GM19023 (cell line): ENCODE results near the gene ITCH.
"Not testable (repeated sequence)": the region's sequence is repeated elsewhere in the genome, so short reads cannot be mapped to it uniquely, and the experiment has no call there.

Experiments used
- ATAC-seq: cut with Tn5 transposase; IDR thresholded peaks from one replicate; pipeline ENCODE4 v1.9.1; 2021; ENCODE audit warnings: mild to moderate bottlenecking, moderate library complexity; ENCODE audit not compliant: unreplicated experiment

The ITCH gene

DNA sequence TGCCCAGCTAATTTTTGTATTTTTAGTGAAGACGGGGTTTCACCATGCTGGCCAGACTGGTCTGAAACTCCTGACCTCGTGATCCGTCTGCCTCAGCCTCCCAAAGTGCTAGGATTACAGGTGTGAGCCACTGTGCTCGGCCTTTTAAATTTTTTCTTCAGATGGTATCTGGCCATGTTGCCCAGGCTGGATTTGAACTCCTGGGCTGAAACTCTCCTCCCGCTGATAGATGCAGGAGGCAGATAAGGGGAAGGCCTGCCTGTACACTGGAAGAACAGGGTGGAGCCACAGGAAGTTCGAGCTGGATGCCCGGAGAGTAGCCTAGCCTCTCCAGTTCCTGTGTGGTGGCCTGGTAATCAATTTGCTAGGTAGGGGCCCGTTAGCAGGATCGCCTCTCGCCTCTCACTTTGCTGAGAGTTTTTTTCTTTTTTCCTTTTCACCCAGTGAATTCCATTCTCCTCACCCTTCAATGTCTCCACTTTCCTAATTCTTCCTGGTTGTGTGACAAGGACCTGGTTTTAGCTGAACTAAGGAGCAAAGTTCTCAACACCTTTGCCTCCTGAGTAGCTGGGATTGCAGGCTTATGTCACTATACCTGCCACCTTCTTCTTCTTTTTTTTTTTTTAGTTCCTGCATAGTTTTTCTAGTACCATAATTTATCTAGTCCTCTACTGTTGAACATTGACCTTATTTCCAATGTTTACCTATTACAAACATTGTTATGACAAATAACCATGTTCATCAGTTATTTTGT is 19.4 kb upstream of the ITCH start:
- no peak for ATAC-seq

DNA sequence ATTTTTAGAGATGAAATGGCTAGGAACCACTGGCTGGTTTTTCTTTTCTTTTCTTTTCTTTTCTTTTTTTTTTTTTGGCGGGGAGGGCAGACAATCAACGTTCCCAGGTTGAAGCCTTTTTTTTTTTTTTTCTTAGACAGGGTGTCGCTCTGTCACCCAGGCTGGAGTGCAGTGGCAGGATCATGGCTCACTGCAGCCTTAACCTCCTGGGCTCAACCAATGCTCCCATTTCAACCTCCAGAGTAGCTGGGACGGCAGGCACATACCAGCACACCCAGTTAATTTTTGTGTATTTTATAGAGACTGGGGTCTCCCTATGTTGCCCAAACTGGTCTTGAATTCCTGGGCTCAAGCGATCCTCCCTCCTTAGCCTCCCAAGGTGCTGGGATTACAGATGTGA is 18.8 kb upstream of the ITCH start:
- no peak for ATAC-seq

DNA sequence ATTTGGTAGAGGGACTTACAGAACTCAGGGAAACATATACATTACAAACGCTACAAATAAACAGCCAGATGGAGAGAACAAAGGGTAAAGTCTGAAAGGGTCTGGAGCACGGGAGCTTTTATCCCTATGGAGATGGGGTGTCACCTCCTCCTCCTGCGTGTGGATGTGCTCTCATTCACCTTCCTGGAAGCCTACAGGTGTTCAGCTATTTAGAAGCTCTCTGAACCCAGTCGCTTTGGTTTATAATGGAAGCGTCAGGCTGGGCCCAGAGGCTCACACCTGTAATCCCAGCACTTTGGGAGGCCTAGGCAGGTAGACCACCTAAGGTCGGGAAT is 17.7 kb upstream of the ITCH start:
- ATAC-seq, result no peak

DNA sequence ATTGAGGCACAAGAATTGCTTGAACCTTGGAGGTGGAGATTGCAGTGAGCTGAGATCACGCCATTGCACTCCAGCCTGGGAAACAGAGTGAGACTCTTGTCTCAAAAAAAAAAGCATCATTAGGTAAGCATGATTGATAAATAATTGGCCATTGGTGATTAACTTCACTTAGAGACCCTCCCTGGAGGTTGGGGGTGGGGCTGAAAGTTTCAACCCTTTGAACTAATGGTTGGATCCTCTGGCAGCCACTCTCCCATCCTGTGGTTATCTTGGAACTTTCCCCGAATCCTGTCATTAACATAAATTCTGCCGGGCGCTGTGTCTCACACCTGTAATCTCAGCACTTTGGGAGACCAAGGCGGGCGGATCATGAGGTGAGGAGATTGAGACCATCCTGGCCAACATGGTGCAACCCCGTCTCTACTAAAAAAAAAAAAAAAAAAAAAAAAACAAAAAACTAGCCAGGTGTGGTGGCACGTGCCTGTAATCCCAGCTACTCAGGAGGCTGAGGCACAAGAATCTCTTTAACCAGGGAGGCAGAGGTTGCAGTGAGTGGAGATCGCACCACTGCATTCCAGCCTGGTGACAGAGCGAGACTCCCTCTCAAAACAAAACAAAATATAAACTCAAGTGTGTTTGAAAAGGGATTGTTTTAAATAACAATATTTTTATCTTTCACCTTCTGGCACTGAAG is 17.1 kb upstream of the ITCH start:
- ATAC-seq, result not testable (repeated sequence)

DNA sequence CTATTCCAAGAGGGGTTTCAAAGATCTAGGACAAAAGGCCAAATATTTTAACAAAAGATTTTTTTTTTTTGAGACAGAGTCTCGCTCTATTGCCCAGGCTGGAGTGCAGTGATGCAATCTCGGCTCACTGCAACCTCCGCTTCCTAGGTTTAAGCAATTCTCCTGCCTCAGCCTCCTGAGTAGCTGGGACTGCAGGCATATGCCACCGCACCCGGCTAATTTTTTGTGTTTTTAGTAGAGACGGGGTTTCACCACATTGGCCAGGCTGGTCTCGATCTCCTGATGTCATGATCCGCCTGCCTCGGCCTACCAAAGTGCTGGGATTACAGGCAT is 16.6 kb upstream of the ITCH start:
- ATAC-seq, result not testable (repeated sequence)

DNA sequence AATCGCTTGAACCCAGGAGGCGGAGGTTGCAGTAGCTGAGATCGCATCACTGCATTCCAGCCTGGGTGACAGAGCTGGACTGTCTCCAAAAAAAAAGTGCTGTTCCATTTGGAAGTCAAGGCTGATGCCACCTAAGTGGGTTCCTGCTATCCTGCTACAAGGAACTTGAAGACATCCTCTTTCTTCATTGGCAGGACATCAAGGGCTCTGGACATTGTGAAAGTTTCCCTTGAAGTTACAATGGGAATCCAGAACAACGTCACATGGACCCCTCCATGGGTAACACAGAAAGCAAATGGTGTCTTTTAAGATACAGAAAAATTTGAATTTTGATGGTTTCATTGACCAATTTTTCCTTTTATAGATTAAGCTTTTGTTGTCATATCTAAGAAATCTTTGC is 15.5 kb upstream of the ITCH start:
- ATAC-seq, result no peak

DNA sequence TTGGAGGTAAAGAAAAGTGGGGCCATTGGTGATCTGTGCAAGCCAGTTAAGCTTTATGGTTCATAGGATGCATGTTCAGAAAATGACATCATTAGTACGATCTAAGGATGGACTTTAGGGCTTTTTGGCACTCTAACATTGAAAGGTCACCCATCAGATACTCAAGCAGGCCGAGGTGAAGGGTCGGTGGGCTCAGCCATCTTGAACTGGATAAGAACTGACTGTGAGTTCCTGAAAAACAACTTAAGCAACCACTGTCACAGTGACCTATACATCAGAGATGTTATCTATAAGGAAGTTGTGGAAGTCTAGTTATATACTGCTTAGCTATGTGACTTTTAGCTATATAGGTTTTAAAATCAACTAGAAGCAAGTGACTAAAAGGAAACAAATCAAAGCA is 13.0 kb upstream of the ITCH start:
- ATAC-seq, result no peak

DNA sequence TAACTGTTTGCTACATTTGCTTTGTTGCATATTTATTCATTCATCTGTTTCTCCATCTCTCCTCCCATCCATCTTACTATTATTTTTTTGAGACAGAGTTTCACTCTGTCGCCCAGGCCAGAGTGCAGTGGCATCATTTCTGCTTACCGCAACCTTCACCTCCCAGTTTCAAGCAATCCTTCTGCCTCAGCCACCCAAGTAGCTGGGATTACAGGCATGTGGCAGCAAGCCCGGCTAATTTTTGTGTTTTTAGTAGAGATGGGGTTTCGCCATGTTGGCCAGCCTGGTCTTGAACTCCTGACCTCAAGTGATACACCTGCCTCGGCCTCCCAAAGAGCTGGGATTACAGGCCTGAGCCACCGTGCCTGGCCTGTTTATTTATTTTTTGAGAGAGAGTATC is 9.6 kb upstream of the ITCH start:
- ATAC-seq, result not testable (repeated sequence)

DNA sequence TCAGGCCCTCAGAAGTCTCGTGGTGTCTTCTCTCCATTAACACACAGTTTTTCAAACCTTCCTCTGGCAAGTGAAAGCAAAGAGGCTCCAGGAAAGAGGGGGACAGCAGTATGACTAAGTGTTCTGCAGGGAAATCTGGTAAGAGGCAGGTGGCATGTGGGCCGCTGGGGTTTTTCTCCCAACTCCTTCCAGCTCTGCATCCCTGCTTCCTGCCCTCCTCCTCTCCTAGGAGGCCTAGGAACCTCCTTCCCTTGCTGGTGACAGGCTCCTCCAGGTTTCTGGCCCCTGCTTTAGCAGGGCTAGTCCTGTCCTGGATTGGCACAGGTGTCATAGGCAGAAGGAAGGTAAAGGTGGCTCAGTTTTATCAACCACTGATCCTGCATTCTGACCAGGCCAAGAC is 7.6 kb upstream of the ITCH start:
- no peak for ATAC-seq

DNA sequence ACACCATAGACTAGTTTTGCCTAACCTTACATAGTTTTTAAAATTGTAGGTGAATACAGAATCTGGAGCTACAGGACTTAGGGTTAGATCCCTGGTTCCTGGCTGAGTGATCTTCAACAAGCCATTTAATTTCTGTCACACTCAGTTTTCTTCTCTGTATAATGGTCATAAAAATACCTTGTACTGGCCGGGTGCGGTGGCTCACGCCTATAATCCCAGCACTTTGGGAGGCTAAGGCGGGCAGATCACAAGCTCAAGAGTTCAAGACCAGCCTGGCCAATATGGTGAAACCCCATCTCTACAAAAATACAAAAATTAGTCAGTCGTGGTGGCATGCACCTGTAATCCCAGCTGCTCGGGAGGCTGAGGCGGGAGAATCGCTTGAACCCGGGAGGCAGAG is 3.3 kb upstream of the ITCH start:
- ATAC-seq, result not testable (repeated sequence)

DNA sequence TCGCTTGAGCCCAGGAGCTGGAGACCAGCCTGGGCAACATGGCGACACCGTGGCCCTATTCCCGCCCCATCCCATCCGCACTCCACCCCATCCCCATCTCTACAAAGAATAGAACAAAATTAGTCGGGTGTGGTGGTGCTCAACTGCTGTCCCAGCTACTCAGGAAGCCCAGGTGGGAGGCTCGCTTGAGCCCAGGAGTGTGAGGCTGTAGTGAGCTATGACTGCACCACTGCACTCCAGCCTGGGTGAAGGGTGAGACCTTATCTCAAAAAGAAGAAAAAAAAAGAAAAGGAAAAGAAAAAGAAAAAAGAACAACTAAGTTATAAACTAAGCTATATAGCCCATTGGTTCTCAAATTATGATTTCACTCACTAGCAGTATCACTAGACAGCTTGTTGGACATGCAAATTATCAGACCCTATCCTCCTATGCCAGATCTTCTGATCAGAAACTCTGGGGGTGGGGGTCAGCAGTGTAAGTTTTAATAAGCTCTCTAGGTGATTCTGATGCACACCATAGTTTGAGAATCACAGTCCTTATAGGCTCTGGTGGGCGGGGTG is 491 bp upstream of the ITCH start:
- ATAC-seq, result peak; percentile 12

DNA sequence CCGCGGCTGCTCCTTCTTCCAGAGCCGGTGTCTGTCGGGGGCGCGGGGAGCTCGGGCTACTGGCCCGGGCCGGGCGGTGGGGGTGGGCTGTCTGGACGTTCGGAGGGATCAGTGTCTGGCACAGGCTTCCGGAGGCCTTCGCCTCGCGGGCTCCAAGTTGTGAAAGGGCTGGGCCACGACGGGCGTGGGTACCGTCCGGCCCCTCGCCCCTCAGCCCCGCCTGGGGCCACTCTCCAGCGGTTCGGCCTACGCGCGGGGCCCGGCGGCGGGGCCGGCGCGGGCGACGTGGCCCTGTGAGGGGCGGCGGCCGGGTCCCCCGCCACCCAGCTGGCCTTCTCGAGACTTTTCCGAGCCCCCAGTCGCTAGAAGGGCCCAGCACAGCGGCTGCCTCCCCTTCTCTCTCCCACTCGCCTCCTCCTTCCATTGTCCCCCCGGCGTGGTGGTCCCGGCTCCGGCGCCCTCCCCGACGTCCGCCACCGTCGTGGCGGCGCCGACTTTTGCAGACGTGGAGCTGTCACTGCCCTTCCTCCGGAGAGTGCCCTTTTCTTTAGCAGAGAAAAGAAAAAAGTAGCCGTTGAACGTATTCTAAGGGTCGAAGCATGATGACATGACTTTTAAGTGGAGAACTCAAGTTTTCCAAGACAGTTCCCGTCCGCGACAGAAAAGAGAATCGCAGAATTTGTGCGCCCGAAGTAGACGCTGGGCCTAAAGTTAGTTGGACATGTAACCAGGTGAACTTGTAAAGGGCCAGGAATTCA is 571 bp downstream of the ITCH start:
- ATAC-seq, result peak; percentile 46

DNA sequence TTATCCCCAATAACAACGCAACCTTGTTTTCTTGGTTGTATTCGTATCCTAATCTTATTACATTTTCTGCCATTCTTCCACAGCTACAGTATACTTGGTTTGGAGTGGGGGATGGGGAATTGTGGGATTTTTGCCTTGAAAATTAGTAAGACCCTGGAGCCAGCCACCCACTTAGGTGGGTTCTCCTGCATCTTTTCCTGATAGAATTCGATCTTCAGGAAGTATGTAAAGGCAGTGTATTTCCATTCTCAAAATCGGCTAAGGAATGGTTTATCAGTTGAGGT is 1.1 kb downstream of the ITCH start:
- ATAC-seq, result no peak

DNA sequence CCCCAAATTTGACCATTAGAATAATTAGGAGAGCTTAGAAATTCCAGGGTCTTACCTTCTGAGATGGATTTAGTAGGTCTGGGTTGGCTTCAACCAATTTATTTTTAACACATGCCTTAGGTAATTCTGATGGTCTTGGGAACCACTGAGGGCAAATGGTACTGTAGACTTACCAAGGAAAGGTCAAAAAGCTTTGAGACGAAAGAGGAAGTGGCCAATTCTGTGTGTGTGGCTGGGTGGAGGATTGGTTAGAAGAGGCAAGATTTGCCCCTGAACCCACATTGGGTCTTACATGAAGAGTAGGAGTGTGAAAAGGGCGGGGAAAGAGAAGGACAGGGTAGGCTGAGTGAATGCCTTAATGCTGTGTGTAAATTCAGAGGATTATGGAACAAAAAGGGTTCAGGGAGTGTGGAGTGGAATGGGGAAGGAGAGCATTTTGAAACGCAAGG is 2.7 kb downstream of the ITCH start:
- peak; percentile 29 for ATAC-seq

DNA sequence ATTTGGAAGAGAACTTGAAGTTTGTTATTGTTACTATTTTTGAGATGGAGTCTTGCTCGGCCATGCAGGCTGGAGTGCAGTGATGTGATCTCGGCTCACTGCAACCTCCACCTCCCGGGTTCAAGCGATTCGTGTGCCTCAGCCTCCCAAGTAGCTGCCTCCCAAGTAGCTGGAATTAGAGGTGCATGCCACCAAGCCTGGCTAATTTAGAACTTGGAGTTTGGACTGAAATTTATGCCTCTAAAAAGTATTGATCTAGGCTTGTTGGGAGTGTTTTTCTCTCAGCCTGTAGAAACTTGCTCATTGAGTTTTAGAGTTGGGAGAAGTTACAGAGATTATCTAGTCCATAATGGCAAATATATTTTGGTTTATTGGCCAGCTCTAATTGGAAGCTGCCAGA is 4.1 kb downstream of the ITCH start:
- ATAC-seq, result no peak

DNA sequence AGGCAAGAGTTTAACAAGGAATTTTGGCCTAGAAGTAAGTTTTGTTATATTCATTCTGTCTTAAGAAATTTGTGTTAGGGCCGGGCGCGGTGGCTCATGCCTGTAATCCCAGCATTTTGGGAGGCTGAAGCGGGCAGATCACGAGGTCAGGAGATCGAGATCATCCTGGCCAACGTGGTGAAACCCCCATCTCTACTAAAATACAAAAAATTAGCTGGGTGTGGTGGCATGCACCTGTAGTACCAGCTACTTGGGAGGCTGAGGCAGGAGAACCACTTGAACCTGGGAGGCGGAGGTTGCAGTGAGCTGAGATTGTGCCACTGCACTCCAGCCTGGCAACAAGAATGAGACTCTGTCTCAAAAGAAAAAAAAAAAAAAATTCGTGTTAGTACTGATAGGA is 4.8 kb downstream of the ITCH start:
- not testable (repeated sequence) for ATAC-seq

DNA sequence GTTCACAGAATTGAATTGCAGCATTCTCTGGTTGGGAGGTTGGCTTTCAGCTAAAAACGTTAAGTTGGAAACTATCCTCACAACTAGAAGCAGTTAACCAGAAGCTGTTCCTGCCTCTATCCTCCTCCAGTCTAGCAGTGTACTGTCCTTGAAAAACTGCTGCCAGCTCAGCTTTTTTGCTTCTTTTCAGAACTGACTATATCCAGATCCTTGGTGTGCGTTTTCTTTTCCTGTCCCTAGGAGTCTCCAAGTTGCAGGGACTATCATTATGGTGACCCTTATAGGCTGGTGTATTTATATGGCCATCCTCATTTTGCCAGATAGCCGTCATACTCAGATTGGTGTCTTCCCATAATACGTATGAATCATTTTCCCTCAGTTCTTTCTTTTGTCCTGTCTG is 5.5 kb downstream of the ITCH start:
- no peak for ATAC-seq

DNA sequence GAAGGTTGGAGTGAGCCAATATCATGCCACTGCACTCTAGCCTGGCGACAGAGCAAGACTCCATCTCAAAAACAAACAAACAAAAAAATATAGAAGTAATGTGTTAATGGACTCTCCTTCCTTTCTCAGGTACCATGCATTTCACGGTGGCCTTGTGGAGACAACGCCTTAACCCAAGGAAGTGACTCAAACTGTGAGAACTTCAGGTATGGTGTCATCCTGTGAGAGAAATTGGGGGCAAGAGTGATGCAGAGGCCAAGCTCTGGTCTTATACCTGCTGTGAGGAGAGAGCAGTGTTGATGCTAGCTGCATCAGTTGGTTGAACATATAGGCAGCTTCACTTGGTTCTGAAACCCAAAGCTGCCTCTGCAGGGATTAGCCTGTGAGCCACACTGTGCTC is 6.2 kb downstream of the ITCH start:
- ATAC-seq, result no peak

DNA sequence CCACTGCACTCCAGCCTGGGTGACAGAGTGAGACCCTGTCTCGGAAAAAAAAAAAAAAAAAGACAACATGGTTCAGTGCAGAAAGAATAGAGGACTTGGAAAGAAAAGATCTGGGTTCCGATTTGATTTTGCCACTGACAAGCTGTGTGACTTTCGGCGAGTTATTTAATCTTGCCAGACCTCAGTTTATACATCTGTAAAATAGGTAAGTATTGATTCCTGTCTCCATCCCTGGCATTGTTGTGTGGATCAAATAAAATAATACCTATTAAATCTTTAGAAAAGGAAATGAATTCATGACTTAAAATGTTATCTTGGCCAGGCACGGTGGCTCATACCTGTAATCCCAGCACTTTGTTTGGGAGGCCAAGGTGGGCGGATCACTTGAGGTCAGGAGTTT is 7.0 kb downstream of the ITCH start:
- ATAC-seq, result no peak

DNA sequence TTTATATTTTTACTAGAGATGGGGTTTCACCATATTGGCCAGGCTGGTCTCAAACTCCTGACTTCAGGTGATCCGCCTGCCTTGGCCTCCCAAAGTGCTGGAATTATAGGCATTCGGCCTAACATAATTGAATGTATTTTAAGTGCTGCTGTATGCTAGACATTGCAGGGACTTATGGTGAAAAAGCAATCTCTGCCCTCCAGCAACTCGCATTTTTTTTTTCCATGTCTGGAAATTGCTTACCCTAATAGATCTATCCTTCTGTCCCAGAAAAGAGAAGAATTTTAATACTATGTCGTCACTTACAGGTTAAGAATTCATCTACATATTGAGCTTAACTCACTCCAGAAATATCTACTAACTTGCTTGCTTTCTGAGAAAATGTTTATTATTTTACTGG is 10.4 kb downstream of the ITCH start:
- no peak for ATAC-seq

DNA sequence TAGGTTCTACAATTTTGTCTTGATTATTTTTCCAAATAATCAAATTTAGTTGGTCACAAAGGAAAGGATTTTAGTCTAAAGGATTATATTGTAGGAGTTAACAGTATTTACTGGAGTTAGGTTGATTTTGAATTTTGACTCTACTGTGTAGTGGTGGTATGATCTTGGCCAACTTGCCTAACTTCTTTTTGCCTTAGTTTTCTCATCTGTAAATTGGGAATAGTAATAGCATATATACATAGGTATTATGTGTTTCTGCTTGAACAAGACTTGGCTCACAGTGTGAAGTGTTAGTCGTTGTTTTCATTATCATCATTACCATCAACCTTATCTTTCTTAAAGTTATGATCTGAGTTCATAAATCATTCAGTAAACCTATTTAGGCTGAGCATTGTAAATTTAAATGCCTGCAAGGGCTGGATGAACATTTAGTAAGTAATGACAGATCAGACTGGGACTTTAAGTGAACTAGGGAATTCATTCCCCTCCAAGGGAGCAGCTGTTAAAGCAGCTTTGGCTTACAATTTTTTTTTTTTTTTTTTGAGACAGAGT is 11.2 kb downstream of the ITCH start:
- no peak for ATAC-seq

DNA sequence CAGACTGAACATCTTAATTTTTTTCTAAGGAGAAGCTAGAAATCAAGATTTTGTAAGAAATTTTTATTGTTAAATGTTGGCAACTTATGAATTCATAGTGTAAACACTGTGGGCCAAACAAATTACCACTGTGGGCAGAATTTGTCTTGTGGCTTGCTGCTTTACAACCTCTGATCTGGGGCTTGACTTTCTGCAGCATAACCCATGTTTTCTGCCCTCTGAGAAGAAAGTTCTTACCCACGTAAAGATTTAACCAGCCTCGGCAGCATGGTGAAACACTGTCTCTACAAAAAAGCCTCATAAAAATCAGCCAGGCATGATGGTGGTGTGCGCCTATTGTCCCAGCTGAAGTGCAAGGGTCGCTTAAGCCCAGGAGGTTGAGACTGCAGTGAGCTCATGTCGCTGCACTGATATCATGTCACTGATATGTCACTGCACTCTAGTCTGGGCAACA is 12.9 kb downstream of the ITCH start:
- ATAC-seq, result no peak
